GM19240 (cell line): ENCODE results near the gene FKBP1B.
"Not testable (repeated sequence)": the region's sequence is repeated elsewhere in the genome, so short reads cannot be mapped to it uniquely, and the experiment has no call there.

Experiments
- DNase-seq: peaks from one replicate; pipeline ENCODE4 v3.0.0; 2011; ENCODE audit warnings: low spot score; ENCODE audit not compliant: insufficient read length

Gene FKBP1B

DNA sequence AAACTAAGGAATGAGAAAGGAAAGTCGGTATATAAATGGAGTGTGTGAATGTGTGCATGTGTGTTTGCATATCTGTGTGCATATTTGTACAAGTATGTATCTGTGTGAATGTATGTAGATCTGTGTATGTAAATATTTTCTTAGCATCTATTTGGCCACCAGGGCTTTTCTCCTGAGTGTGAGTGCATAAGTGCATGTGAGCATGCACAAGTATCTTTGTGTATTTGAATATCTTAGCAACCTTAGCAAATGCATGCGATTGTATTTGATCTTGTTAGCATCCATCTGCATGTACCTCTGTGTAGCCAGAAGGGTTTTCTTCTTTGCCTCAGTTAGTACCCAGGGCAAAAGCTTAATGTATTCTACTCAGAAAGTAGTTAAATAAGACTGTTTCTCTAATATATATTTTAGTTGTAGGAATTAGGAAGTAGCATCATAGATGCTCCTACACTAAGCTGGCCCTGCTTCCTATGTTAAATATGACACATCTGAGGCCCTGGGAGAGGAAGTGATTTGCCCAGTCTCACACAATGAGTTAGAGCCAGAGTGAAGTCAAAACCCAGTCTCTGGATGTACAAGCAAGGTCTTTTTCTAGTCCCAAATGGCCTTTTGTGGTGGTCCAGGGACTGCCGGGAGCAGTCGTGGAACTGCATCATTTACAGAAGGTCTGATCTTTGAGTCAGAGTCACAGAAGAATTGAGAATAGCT lies 9.2 kb downstream of the FKBP1B start:
- DNase-seq, result no peak

DNA sequence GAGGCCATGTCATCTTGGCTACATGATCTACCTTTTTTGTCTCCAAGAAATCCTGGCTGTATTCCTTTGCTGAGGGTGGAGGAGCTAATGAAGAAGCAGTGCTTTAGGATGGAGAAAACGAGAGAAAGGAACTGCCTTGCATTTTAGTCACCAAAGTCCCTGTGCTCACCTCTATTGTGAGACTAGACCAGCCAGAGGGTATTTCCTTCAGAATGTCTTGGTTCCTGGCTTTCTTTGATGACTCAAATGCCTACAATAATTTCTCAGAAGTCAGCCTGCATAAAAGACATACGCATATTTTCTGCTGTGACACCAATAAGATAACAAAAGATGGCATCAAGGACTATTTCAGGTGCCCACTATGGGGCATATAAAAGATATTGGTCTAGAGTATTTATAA lies 15.8 kb downstream of the FKBP1B start:
- DNase-seq, result no peak

DNA sequence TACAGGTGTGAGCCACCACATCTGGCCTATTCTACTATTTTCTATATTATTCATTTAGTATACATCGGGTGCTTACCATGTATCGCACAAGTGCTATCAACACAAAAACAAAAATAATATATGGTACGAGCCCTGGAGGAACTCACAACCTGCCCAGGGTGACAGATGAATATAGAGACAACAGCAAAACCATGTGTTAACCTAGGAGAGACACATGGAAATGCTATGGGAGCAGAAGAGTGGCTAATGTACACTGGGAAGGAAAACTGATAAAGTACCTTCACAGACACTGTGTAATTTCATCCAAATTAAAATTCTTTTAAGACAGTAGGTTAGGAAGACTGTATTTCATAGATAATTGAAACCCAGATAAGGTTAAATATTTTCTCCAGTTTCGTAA lies 22.7 kb downstream of the FKBP1B start:
- DNase-seq, result no peak

DNA sequence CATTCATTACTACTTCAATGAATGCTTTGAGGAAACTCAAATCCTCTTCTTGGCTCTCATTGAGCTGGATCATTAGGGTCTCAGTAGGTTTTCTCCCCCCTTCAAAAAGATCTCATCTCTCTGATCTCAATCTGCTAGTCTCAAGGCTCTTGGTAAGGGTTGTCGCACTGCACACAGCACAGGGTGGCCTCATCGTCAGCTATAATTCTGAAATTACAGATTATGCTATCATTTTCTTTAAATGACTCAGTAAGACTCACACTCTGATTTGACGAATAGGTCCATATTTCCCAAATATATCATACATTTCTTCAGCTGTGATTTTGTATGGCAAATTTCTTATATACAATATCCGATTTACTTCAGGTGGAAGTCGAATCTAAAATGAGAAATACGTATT lies 24.3 kb downstream of the FKBP1B start:
- DNase-seq, result no peak

DNA sequence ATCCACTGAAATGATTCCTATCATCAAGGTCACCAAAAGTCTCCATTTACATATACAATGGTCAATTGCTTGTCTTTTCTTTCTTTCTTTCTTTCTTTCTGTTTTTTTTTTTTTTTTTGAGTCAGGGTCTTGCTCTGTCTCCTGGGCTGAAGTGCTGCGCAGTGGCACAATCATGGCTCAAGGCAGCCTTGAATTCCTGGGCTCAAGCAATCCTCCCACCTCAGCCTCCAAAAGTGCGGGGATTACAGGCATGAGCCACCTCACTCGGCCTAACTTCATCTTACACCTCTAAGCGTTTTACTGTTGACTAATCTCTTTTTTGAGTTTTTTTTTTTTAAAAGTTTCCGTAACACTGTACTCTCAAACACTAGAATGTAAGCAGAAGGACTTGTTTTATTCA lies 25.7 kb downstream of the FKBP1B start:
- DNase-seq, result no peak

DNA sequence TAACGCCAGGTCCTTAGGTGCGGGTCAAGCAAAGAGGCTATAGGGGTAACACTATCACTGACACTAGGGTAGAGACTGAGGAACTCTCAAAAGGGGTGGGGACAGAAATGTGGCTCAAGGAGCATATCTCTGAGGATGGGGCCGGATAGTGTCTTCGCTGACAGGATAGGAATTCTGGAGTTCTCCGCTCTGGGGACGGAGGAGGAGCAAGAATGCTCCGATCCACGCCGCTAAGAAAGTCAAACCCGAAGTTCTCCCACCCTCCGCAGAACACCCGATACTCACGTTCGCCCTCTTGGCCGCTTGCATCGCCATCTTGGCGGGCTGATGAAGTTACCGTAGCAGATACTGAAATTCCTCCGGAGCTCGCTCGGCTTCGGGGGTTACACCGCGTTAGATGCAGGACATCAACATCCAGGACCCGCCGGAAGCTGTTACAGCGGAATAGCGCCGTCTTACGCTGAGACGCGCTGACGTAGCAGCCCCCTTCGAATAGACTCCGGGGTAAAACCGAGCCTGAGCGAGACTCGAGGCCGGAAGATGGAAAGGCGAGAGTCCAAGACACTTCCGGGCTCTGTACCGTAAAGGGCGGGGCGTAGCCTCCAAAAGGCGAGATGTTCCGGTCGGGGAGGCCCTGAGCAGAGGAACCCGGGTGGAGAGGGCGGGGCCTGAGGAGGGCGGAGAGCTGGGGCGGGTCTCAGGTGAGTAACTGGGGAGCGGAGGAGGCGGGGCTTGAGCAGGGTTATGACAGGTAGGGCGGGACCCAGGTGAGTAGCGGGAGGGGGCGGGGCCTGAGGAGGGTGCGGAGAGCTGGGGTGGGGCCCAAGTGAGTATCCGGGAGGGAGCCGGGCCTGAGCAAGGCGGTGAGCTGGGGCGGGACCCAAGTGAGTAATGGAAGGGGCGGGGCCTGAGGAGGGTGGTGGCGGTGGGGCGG lies 26.6 kb downstream of the FKBP1B start, which contains the start of gene SF3B6:
TSS of gene SF3B6 (minus strand) at position 412 of the 934 bp plus-strand sequence. CDS start at position 315, 97 bp downstream.
- DNase-seq, result peak; percentile 84

DNA sequence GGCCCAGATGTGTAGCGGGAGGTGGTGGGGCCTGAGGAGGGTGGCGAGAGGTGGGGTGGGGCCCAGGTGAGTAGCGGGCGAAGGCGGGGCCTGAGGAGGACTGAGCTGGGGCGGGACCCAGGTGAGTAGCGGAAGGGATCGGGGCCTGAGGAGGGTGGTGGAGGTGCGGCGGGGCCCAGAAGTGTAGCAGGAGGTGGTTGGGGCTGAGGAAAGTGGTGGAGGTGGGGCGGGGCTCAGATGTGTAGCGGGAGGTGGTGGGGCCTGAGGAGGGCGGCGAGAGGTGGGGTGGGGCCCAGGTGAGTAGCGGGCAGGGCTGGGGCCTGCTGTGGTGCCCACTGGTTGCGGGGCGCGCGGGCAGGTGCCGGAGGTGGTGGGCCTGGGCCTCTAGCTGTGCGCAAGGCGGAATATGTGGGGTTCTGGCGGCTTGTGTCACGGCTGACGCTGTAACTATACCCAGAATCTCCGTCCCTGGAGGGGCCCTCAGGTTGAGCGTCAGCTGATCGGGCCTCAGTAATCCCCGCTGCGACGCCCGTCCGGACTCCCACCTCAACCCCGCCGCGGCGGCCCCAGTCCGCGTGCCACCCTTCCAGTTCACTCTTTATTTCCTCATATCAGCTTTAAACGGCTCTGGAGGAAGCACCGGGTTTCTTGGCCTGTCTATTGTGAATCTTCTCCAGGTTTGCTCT lies 27.5 kb downstream of the FKBP1B start:
- no peak for DNase-seq

DNA sequence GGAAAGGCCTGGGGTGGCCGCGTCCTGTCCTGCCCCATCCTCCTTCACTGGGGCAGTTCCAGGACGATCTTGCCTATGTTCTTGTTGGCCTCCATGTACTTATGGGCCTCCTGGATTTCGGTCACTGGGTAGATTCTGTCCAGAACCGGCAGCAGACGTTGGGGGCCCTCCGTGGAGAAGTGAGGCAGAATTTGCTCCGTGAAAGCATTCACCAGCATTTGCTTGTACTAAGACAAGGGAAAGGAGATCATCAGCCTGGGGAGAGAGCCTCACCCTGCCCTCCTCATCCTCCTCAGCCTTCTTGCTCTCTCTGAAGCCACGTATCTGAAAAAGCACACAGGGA lies 28.0 kb downstream of the FKBP1B start:
- DNase-seq, result no peak

DNA sequence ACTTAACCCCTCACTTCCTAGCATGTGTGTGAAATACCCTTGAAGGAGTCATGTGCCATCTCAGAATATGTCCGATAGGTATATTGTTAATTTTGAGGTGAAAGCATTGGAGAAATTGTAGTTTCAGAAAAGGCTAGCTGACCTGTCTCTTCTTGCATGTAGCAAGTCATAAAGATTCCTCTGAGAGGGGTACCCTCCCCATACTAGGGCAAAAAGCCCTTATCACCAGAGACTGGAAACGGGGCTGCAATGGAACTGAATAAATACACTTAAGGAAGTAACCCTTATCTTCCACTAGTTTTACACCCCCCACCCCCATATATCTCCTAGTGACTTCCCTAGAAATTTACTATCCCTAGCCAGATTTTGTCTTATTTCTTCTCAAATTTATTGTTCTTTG lies 28.3 kb downstream of the FKBP1B start:
- DNase-seq, result no peak

DNA sequence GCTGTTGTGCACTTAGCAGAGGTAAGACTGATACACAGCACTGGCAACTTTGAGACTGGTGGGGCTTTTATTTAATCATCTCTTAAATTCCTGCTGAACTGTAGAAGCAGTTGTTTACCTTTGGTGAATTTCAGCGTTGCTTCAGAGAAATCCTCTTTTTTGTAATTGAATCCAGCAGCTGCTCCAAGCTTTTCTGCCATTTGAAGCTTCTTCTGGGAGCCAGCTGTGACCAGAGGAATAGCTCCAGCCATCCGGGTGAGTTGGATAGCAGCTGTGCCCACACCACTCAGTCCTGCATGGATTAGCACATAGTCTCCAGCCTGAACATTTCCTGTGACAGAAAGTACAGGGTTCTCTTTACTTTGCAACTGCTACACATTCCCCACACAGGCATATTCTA lies 31.2 kb downstream of the FKBP1B start:
- no peak for DNase-seq

DNA sequence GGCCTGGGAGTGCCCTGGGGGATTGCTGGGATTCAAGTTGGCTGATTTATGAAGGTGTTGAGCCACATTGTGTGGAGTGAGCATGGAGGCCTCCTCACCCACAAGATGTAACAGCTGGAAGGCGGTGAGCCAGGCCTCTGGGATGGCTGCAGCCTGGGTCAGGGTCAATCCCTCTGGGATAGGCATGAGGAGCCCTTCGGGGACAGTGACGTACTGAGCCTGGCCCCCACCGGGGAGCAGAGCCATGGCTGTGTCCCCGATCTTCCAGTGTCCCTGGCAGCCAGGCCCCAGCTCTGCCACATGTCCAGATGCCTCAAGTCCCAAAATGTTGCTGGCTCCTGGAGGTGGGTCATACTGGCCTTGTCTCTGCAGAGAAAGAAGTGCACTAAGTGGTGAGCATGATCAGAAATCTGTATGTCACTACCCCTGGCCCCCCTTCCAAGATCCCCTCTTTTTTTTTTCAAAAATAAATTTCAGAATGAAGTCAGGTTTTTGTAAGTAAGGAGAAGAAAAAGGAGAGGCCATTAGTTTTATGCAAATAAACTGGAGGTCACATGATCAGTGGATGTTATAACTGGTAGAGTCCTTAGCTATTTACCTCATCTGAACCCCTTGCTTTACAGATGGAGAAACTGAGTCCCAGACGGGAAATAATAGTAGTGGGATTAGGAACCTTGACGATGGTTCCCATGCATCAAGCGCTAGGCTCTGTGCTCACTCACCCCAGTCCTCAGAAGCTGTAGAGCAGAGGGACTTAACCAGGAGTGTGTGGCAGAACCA lies 33.4 kb downstream of the FKBP1B start:
- DNase-seq, result no peak

DNA sequence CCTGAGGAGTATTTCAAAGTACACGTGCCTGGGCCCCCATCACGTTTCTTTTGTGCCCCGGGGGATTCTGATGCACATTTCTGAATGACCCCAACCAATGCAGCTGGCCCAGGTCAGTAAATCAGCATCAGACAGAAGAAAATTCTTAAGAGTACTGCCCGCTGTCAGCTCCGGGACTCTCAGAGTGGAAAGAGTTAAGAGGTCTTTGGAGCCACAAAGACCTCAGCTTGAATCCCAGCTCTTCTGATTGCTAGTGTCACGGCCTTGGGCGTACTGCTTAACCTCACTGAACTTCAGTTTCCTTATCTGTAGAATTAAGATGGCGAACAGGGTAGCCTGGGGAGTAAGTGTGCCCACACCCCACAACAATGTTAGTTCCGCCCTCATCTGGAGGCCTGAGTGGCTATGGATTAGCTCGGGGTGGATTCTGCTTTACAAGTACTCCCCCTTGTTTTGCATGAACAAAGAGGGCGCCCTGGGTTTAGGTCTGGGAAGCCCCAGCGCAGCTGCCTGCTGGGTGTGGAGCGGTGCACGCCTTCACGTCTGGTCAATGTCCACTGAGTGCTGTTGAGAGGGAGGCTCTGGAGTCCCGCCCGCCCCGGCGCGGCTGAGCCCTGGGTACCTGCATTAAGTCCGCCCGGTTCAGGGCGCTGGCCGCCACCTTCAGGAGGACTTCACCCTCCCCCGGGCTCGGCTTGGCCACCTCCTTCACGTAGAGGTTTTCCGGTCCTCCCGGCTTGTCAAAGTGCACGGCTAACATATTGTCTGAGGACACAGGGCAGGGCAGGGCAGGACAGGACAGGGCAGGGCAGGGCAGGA lies 34.2 kb downstream of the FKBP1B start:
- peak; percentile 45 for DNase-seq

DNA sequence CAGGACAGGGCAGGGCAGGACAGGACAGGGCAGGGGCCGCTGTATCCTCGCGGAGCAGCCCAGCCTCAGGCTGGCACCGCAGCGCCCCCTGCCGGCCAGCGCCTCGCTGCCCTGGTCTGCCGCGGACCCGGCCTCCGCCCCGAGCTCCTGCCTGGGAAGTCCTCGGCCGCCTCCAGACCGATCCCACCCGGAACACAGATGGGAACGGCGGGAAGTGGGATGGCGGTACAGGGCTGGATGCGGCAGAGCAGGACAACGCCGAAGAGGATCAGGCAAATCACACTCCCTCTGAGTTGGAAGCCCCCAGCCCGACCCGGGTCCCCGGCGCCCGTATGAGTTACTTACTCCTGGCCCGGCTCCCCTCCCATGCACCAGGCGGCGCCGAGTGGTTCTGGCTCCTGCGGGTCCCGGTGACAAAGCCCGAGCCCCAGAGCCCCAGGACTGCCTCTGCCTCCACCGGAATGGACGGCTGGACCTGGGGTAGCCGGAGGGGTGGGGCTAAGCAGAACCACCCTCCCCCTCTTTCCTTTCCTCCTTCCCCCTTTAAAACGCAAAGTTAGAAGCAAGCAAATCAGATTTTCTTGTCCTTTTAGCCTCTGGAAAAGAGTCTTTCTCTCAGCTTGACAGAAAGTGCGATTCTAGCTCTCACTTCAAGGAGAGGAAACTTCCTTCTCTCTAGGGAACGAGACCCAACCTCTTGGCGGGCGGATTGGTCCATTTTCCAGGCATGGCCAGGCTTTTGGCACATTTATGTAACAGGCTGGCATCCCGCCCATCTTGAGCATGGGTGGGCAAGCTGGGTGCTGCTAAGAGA lies 35.1 kb downstream of the FKBP1B start, which contains the start of gene TP53I3:
TSS of gene TP53I3 (minus strand) at position 449 of the 814 bp plus-strand sequence. CDS start 508 bp downstream, outside the sequence.
- DNase-seq, result peak; percentile 67

DNA sequence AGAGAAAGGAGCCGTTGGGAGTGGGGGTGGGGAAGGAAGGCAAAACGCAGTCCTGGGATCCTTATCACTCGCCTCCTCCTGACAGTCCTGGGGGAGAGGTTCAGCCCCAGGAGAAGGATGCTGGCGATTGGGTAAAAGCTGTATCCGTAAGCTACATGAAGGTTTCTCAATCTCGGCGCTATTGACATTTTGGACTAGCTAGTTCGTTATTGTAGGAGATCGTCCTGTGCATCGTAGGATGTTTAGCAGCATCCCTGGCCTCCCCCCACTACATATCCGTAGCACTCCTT lies 35.6 kb downstream of the FKBP1B start:
- no peak for DNase-seq

DNA sequence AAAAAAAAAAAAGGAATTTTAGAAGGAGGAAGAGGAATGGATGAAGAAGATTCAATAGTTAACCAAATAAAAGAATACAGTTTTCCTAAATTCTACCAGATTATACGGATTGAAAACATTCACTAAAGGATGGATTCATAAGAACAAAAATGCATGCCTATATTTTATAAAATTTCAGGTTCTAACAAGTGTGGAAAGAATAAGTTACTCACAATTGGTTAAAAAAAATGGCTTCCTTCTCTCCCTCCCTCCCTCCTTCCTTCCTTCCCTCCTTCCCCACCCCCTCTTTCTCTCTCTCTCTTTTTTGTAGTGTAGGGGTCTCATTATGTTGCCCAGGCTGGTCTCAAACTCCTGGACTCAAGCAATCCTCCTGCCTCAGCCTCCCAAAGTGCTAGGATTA lies 36.7 kb downstream of the FKBP1B start:
- DNase-seq, result no peak

DNA sequence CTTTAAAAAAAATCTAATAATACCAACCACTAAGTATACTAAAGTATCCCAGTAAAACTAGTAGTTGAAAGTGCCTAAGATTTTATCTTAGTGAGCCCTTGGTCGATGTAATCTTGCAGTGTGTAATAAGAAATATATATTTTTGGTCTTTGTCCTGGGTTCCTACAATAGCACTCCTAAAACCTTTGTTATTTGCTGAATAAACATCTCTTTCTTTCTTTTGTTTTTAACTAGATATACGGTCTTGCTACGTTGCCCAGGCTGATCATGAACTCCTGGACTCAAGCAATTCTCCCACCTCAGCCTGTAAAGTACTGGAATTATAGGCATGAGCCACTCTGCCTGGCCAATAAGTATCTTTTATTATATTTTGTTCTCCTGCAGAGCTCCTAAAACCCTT lies 37.5 kb downstream of the FKBP1B start:
- no peak for DNase-seq

DNA sequence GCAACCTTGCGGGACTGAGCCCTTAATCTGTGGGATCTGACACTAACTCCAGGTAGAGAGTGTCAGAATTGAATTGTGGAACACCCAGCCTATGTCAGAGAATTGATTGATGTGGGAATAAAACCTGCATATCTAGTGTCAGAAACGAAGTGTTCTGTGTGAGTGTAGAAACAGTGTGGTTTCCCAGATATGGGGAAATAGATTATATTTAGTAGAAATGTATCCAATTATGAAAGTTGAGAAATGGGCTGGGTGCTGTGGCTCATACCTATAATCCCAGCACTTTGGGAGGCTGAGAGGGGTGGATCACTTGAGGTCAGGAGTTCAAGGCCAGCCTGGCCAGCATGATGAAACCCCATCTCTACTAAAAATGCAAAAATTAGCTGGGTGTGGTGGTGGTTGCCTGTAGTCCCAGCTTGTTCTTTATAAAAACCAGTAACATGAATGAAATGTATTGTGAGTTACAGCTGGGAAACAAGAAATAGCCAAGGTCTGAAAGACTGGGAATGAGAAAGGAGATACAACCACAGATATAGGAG lies 39.3 kb downstream of the FKBP1B start:
- no peak for DNase-seq

DNA sequence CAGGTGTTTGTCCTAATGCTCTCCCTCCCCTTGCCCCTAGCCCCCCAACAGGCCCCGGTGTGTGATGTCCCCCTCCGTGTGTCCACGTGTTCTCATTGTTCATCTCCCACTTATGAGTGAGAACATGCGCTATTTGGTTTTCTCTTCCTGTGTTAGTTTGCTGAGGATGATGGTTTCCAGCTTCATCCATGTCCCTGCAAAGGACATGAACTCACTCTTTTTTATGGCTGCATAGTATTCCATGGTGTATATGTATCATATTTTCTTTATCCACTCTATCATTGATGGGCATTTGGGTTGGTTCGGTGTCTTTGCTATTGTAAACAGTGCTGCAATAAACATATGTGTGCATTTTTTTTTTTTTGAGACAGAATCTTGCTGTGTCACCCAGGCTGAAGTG lies 43.7 kb downstream of the FKBP1B start:
- DNase-seq, result not testable (repeated sequence)

DNA sequence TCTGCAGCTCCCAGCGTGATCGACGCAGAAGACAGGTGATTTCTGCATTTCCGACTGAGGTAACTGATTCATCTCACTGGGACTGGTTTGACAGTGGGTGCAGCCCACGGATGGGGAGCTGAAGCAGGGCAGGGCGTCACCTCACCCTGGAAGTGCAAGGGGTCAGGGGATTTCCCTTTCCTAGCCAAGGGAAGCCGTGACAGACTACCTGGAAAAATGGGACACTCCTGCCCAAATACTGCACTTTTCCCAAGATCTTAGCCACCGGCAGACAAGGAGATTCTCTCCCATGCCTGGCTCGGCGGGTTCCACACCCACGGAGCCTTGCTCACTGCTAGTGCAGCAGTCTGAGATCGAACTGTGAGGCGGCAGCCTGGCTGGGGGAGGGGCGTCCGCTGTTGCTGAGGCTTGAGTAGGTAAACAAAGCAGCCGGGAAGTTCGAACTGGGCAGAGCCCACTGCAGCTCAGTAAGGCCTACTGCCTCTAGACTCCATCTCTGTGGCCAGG lies 45.7 kb downstream of the FKBP1B start:
- DNase-seq, result not testable (repeated sequence)
